Neuronal stem cell (in vitro differentiated cells): ENCODE results near the gene IGSF3.
"Not testable (repeated sequence)": the region's sequence is repeated elsewhere in the genome, so short reads cannot be mapped to it uniquely, and the experiment has no call there.

ENCODE experiments used
- DNase-seq: peaks from one replicate; pipeline ENCODE4 v3.0.0-alpha.2; 2013; ENCODE audit warnings: low spot score
- H2AFZ ChIP-seq: one replicate; pipeline ENCODE4 v1.6.1; 2013; ENCODE audit warnings: mild to moderate bottlenecking, low read length, inconsistent platforms
- H2AK5ac ChIP-seq: 2 replicates; pipeline ENCODE4 v1.6.1; 2013; ENCODE audit warnings: low read depth, mild to moderate bottlenecking, inconsistent platforms, low read length, moderate library complexity, mixed read lengths
- H2BK120ac ChIP-seq: 2 replicates; pipeline ENCODE4 v1.6.1; 2013; ENCODE audit warnings: low read depth, mild to moderate bottlenecking, inconsistent platforms, low read length, moderate library complexity, mixed read lengths
- H2BK12ac ChIP-seq: one replicate; pipeline ENCODE4 v1.6.1; 2013; ENCODE audit warnings: low read length, inconsistent platforms
- H2BK15ac ChIP-seq: 2 replicates; pipeline ENCODE4 v1.6.1; 2013; ENCODE audit warnings: mild to moderate bottlenecking, low read length, inconsistent platforms, mixed read lengths
- H2BK5ac ChIP-seq: one replicate; pipeline ENCODE4 v1.6.1; 2013; ENCODE audit warnings: inconsistent platforms, mild to moderate bottlenecking, low read length, moderate library complexity
- H3K14ac ChIP-seq: one replicate; pipeline ENCODE4 v1.6.1; 2013; ENCODE audit warnings: low read length, inconsistent platforms
- H3K18ac ChIP-seq: 2 replicates; pipeline ENCODE4 v1.6.1; 2013; ENCODE audit warnings: low read length, inconsistent platforms
- H3K23ac ChIP-seq: 2 replicates; pipeline ENCODE4 v1.6.1; 2013; ENCODE audit warnings: low read depth, mild to moderate bottlenecking, mixed read lengths, low read length, inconsistent platforms; ENCODE audit not compliant: poor library complexity
- H3K27ac ChIP-seq: replicated peaks from 3 replicates; pipeline ENCODE4 v1.5.1; 2013; ENCODE audit warnings: low read length, inconsistent platforms
- H3K27me3 ChIP-seq, 3 experiments: 2 replicates each; pipeline ENCODE4 v1.6.1; 2013; ENCODE audit warnings: low read length in 3 of 3, mild to moderate bottlenecking in 2 of 3, inconsistent platforms in 1 of 3, low read depth in 1 of 3, mixed read lengths in 1 of 3, moderate library complexity in 1 of 3; ENCODE audit not compliant: control insufficient read depth in 3 of 3, insufficient read depth in 3 of 3
- H3K36me3 ChIP-seq, 2 donors: replicated peaks in 1 of 2; 2 replicates each; pipeline ENCODE4 v1.6.1; 2013; ENCODE audit warnings: low read length in 2 of 2; ENCODE audit not compliant: control insufficient read depth in 2 of 2, insufficient read depth in 2 of 2
- H3K4ac ChIP-seq: 2 replicates; pipeline ENCODE4 v1.6.1; 2013; ENCODE audit warnings: inconsistent platforms, mild to moderate bottlenecking, low read length, moderate library complexity
- H3K4me1 ChIP-seq, 2 donors: 1 replicate in 1 of 2; 2 replicates in 1 of 2; pipeline ENCODE4 v1.6.1; 2013; ENCODE audit warnings: low read length in 2 of 2, low read depth in 1 of 2; ENCODE audit not compliant: control insufficient read depth in 2 of 2, insufficient read depth in 1 of 2
- H3K4me2 ChIP-seq: one replicate; pipeline ENCODE4 v1.6.1; 2013; ENCODE audit warnings: mild to moderate bottlenecking, low read length, inconsistent platforms; ENCODE audit not compliant: insufficient read depth, poor library complexity, severe bottlenecking
- H3K4me3 ChIP-seq, 2 donors: 2 replicates each; pipeline ENCODE4 v1.5.1; 2013; ENCODE audit warnings: low read length in 2 of 2, mild to moderate bottlenecking in 2 of 2, inconsistent platforms in 1 of 2, moderate library complexity in 1 of 2
- H3K79me1 ChIP-seq: one replicate; pipeline ENCODE4 v1.6.1; 2013; ENCODE audit warnings: low read depth, mild to moderate bottlenecking, inconsistent platforms, low read length, moderate library complexity
- H3K9ac ChIP-seq: one replicate; pipeline ENCODE4 v1.6.1; 2013; ENCODE audit warnings: mild to moderate bottlenecking, low read depth, low read length, inconsistent platforms; ENCODE audit not compliant: poor library complexity
- H3K9me3 ChIP-seq, 2 donors: replicated peaks in 1 of 2; 2 replicates each; pipeline versions ENCODE3 to v1.6.1; 2013; ENCODE audit warnings: low read length in 2 of 2, mild to moderate bottlenecking in 2 of 2, inconsistent platforms in 1 of 2, low read depth in 1 of 2, mixed read lengths in 1 of 2, moderate library complexity in 1 of 2; ENCODE audit not compliant: control insufficient read depth in 2 of 2, insufficient read depth in 1 of 2
- H4K8ac ChIP-seq: one replicate; pipeline ENCODE4 v1.6.1; 2013; ENCODE audit warnings: low read depth, mild to moderate bottlenecking, inconsistent platforms, low read length, moderate library complexity
- H4K91ac ChIP-seq: one replicate; pipeline ENCODE4 v1.6.1; 2013; ENCODE audit warnings: low read length, low read depth, mild to moderate bottlenecking, inconsistent platforms; ENCODE audit not compliant: poor library complexity
- WGBS, 2 donors: extraction: QIAGEN DNeasy Blood & Tissue Kit; methylation state at CpG; one replicate each; pipeline ENCODE4 v1.1.7; 2013; ENCODE audit warnings: missing lambda C conversion rate in 2 of 2, mixed read lengths in 1 of 2; ENCODE audit not compliant: insufficient read length in 2 of 2, insufficient replicate concordance in 1 of 2; ENCODE audit errors: extremely low coverage in 2 of 2; 5-methylcytosine and 5-hydroxymethylcytosine counted together

IGSF3 gene

GRCh38 chr1:116567790-116568661, 99.5 kb downstream of the IGSF3 start:
- no peak overlapping the region for H3K9ac ChIP-seq
- H2BK12ac ChIP-seq, result no peak overlapping the region
- no peak overlapping the region for H3K4me2 ChIP-seq
- WGBS, 2 donors, result no CpG with 5 or more reads among the region's 4 CpGs
- H3K36me3 ChIP-seq, result no peaks in the 10 kb centered on the region
- no peak overlapping the region for H3K4ac ChIP-seq
- DNase-seq, result no peak
- H3K14ac ChIP-seq, result no peak overlapping the region
- H2AK5ac ChIP-seq, result no peak overlapping the region
- no peak overlapping the region for H3K4me3 ChIP-seq
- no peak overlapping the region for H2BK15ac ChIP-seq
- H4K91ac ChIP-seq, result no peak overlapping the region
- H4K8ac ChIP-seq, result no peak overlapping the region
- no peak overlapping the region for H3K27ac ChIP-seq
- no peaks in the 10 kb centered on the region for H3K79me1 ChIP-seq
- peaks cover 0 to 2% of the 10 kb centered on the region in 2 donors for H3K9me3 ChIP-seq
- no peaks in the 10 kb centered on the region for H3K27me3 ChIP-seq
- H3K23ac ChIP-seq, result no peak overlapping the region
- H2BK120ac ChIP-seq, result no peak overlapping the region
- H2BK5ac ChIP-seq, result no peak overlapping the region
- peaks cover 9 to 11% of the 10 kb centered on the region in 2 donors for H3K4me1 ChIP-seq
- no peak overlapping the region for H3K18ac ChIP-seq
- H2AFZ ChIP-seq, result no peak overlapping the region

- Histone ChIP-seq H3K4ac (no peak overlapping the region), H2BK15ac (no peak overlapping the region), H3K14ac (no peak overlapping the region), H3K27ac (no peak overlapping the region), H2AFZ (no peak overlapping the region), H3K4me1 (peaks cover 0 to 2% of the 10 kb centered on the region in 2 donors), H3K4me2 (no peak overlapping the region), H2BK120ac (no peak overlapping the region), H3K18ac (no peak overlapping the region), H2BK5ac (no peak overlapping the region), H3K9me3 (peaks cover 0 to 5% of the 10 kb centered on the region in 2 donors), H2BK12ac (no peak overlapping the region), H4K91ac (no peak overlapping the region), H3K23ac (no peak overlapping the region), H3K27me3 (no peaks in the 10 kb centered on the region), H3K79me1 (no peaks in the 10 kb centered on the region), H2AK5ac (no peak overlapping the region), H3K4me3 (no peak overlapping the region), H4K8ac (no peak overlapping the region), H3K36me3 (no peaks in the 10 kb centered on the region), H3K9ac (no peak overlapping the region)
- DNase-seq, result no peak
- WGBS, 2 donors, result no CpG with 5 or more reads among the region's 1 CpG
These were observed 102.3 kb downstream of the IGSF3 start for GRCh38 chr1:116565222-116565621.

GRCh38 chr1:116564426-116564825, 103.1 kb downstream of the IGSF3 start:
- Histone ChIP-seq H3K36me3 (no peaks in the 10 kb centered on the region), H3K4me3 (no peak overlapping the region), H3K18ac (no peak overlapping the region), H2BK5ac (no peak overlapping the region), H3K79me1 (no peaks in the 10 kb centered on the region), H3K4me1 (no peaks in the 10 kb centered on the region), H3K27ac (no peak overlapping the region), H2BK15ac (no peak overlapping the region), H4K8ac (no peak overlapping the region), H2AFZ (no peak overlapping the region), H3K23ac (no peak overlapping the region), H3K14ac (no peak overlapping the region), H3K9me3 (peaks cover 0 to 5% of the 10 kb centered on the region in 2 donors), H2BK120ac (no peak overlapping the region), H2AK5ac (no peak overlapping the region), H2BK12ac (no peak overlapping the region), H3K4ac (no peak overlapping the region), H3K4me2 (no peak overlapping the region), H3K9ac (no peak overlapping the region), H4K91ac (no peak overlapping the region), H3K27me3 (no peaks in the 10 kb centered on the region)
- WGBS, 2 donors, result no CpG with 5 or more reads among the region's 1 CpG
- DNase-seq, result no peak

- WGBS, 2 donors, result no CpG with 5 or more reads among the region's 4 CpGs
- H3K4me1 ChIP-seq, H3K23ac ChIP-seq, H3K4ac ChIP-seq, H2BK5ac ChIP-seq, H2AK5ac ChIP-seq, H2BK120ac ChIP-seq, H3K4me2 ChIP-seq, H3K36me3 ChIP-seq, H3K27me3 ChIP-seq, H3K14ac ChIP-seq, DNase-seq, H4K8ac ChIP-seq, H3K9me3 ChIP-seq, H2BK12ac ChIP-seq, H4K91ac ChIP-seq, H3K27ac ChIP-seq, H2AFZ ChIP-seq, H3K79me1 ChIP-seq, H2BK15ac ChIP-seq, H3K4me3 ChIP-seq, H3K18ac ChIP-seq, H3K9ac ChIP-seq: not testable (repeated sequence)
These were observed 105.1 kb downstream of the IGSF3 start for GRCh38 chr1:116562465-116562864.
